ENCODE data around the gene WWP2. TPM values are rescaled to one million over a fixed set of nuclear protein-coding genes. Genes with fewer than 3 reads are reported as not detected.

The WWP2 gene
- total RNA-seq, 2 donors from 2014 or later = 73.2 to 102 TPM

DNA sequence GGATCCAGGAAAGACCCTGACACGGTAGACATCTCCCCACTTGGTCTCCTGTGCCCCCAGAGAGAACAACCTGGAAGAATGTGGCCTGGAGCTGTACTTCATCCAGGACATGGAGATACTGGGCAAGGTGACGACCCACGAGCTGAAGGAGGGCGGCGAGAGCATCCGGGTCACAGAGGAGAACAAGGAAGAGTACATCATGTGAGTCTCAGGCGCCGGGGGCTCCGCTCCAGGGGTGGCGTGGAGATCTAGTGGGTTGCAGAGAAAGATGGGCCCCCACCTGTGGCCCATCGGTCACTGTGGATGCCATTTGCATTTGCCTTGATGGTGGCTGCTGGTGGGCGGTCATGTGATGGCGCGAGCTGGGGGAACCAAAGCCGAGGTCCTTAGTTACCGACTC, 174.1 kb downstream of the WWP2 start:
- TF ChIP-seq, protein P1, sequence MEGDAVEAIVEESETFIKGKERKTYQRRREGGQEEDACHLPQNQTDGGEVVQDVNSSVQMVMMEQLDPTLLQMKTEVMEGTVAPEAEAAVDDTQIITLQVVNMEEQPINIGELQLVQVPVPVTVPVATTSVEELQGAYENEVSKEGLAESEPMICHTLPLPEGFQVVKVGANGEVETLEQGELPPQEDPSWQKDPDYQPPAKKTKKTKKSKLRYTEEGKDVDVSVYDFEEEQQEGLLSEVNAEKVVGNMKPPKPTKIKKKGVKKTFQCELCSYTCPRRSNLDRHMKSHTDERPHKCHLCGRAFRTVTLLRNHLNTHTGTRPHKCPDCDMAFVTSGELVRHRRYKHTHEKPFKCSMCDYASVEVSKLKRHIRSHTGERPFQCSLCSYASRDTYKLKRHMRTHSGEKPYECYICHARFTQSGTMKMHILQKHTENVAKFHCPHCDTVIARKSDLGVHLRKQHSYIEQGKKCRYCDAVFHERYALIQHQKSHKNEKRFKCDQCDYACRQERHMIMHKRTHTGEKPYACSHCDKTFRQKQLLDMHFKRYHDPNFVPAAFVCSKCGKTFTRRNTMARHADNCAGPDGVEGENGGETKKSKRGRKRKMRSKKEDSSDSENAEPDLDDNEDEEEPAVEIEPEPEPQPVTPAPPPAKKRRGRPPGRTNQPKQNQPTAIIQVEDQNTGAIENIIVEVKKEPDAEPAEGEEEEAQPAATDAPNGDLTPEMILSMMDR (IDR thresholded peaks at IDR 0.05) = no peak
- H3K9me3 ChIP-seq = no peaks in the 10 kb centered on the region
- peaks cover 12% of the 10 kb centered on the region for H3K36me3 ChIP-seq
- no peak overlapping the region for H3K4me3 ChIP-seq
- intact Hi-C loops (cut with DNase I) = no loop called here
- no peak overlapping the region for H3K27ac ChIP-seq
- no peak for DNase-seq
- H3K4me1 ChIP-seq = no peaks in the 10 kb centered on the region
- H3K9ac ChIP-seq (ENCODE audit: low read depth in 2 of 2, low read length in 2 of 2) = no peak overlapping the region
- H3K27me3 ChIP-seq = no peaks in the 10 kb centered on the region

GRCh38 chr16:69936751-69937211, 174.6 kb downstream of the WWP2 start:
- no peak overlapping the region for H3K4me3 ChIP-seq
- no peak overlapping the region for H3K27ac ChIP-seq
- peaks cover 7% of the 10 kb centered on the region for H3K36me3 ChIP-seq
- H3K9me3 ChIP-seq = no peaks in the 10 kb centered on the region
- intact Hi-C loops (cut with DNase I) = no loop called here
- H3K27me3 ChIP-seq = no peaks in the 10 kb centered on the region
- no peak overlapping the region for H3K9ac ChIP-seq (ENCODE audit: low read depth in 2 of 2, low read length in 2 of 2)
- no peaks in the 10 kb centered on the region for H3K4me1 ChIP-seq
- TF ChIP-seq, protein P1 (IDR thresholded peaks at IDR 0.05) = no peak
- no peak for DNase-seq

- no peak overlapping the region for H3K4me3 ChIP-seq
- peaks cover 4% of the 10 kb centered on the region for H3K36me3 ChIP-seq
- intact Hi-C loops (cut with DNase I) = no loop called here
- no peaks in the 10 kb centered on the region for H3K27me3 ChIP-seq
- no peak for DNase-seq
- TF ChIP-seq, protein P1 (IDR thresholded peaks at IDR 0.05) = no peak
- no peaks in the 10 kb centered on the region for H3K4me1 ChIP-seq
- no peak overlapping the region for H3K9ac ChIP-seq (ENCODE audit: low read depth in 2 of 2, low read length in 2 of 2)
- H3K27ac ChIP-seq = no peak overlapping the region
- H3K9me3 ChIP-seq = no peaks in the 10 kb centered on the region
Measured at GRCh38 chr16:69937465-69937951, 175.4 kb downstream of the WWP2 start.

- TF ChIP-seq, protein P1 (IDR thresholded peaks at IDR 0.05) = no peak
- Histone ChIP-seq H3K9ac (ENCODE audit: low read depth in 2 of 2, low read length in 2 of 2) (no peak overlapping the region), H3K27ac (no peak overlapping the region), H3K27me3 (no peaks in the 10 kb centered on the region), H3K36me3 (peaks cover 4% of the 10 kb centered on the region), H3K9me3 (no peaks in the 10 kb centered on the region), H3K4me3 (no peak overlapping the region), H3K4me1 (no peaks in the 10 kb centered on the region)
- intact Hi-C loops (cut with DNase I) = no loop called here
- DNase-seq = no peak
Measured at GRCh38 chr16:69938981-69939820, 177.1 kb downstream of the WWP2 start.

- Histone ChIP-seq H3K36me3 (peaks cover 4% of the 10 kb centered on the region), H3K27me3 (no peaks in the 10 kb centered on the region), H3K9ac (ENCODE audit: low read depth in 2 of 2, low read length in 2 of 2) (no peak overlapping the region), H3K4me3 (no peak overlapping the region), H3K9me3 (no peaks in the 10 kb centered on the region), H3K4me1 (no peaks in the 10 kb centered on the region), H3K27ac (no peak overlapping the region)
- TF ChIP-seq, protein P1 (IDR thresholded peaks at IDR 0.05) = no peak
- DNase-seq = no peak
- intact Hi-C loops (cut with DNase I) = no loop called here
Measured at GRCh38 chr16:69939821-69940585, 177.9 kb downstream of the WWP2 start.
